Stomach (tissue), 9 donors: Measurements from ENCODE around the gene SLC2A4. TPM values are rescaled to one million over a fixed set of nuclear protein-coding genes. Genes with fewer than 3 reads are reported as not detected.

Experiments
- DNase-seq, 2 donors: peaks; one replicate each; pipeline versions ENCODE4 v3.0.0 to v3.0.0-alpha.2; 2013 to 2019
- H3K27ac ChIP-seq, 5 donors: fragments of 200-600 bp in 4 of 5; sonication (generic) in 4 of 5; one replicate each; pipeline ENCODE4 v1.5.1; 2013 to 2019; ENCODE audit warnings: mild to moderate bottlenecking in 1 of 5, moderate library complexity in 1 of 5
- H3K27me3 ChIP-seq, 3 donors: fragments of 200-600 bp; sonication (generic); one replicate each; pipeline ENCODE4 v1.5.1; 2017 to 2019; ENCODE audit warnings: mixed run types in 1 of 3
- H3K36me3 ChIP-seq, 4 donors: fragments of 200-600 bp; sonication (generic); 1 replicate in 3 of 4; 2 replicates in 1 of 4; pipeline ENCODE4 v1.5.1; 2016 to 2019
- H3K4me1 ChIP-seq, 4 donors: fragments of 200-600 bp; sonication (generic); one replicate each; pipeline ENCODE4 v1.5.1; 2016 to 2019
- H3K4me3 ChIP-seq, 4 donors: fragments of 200-600 bp; sonication (generic) in 3 of 4; one replicate each; pipeline ENCODE4 v1.5.1; 2016 to 2019; ENCODE audit warnings: mild to moderate bottlenecking in 1 of 4
- H3K9me3 ChIP-seq, 4 donors: fragments of 200-600 bp; sonication (generic); one replicate each; pipeline ENCODE4 v1.5.1; 2016 to 2019
- EP300 ChIP-seq: sonication (generic); formaldehyde crosslinking; IDR thresholded peaks from one replicate; pipeline ENCODE4 v1.6.1; 2017; ENCODE audit warnings: antibody characterized with exemption
- POLR2A ChIP-seq, 4 donors: fragments of 450-650 bp; IDR thresholded peaks; one replicate each; pipeline ENCODE4 v1.6.1; 2016; ENCODE audit warnings: antibody characterized with exemption in 4 of 4, control low read depth in 2 of 4, mild to moderate bottlenecking in 1 of 4, moderate library complexity in 1 of 4
- POLR2AphosphoS5 ChIP-seq, 3 donors: sonication (generic); formaldehyde crosslinking; IDR thresholded peaks; one replicate each; pipeline ENCODE4 v1.6.1; 2016; ENCODE audit warnings: antibody characterized with exemption in 3 of 3
- WGBS, 5 donors: extraction: QIAGEN DNeasy Blood & Tissue Kit in 3 of 5; methylation state at CpG; one replicate each; pipeline versions ENCODE4 v1.1.5 to v1.1.7; 2013 to 2018; 5-methylcytosine and 5-hydroxymethylcytosine counted together
- intact Hi-C: fragments of 100-400 bp; cut with DNase I; formaldehyde crosslinking; loops from one replicate; pipeline ENCODE4 v1.15.1; 2023; ENCODE audit warnings: low total_unique reads
- polyA plus RNA-seq, 3 donors: library from polyadenylated mRNA; stranded (reverse); fragments of 200-250 nt; gene quantifications; one replicate each; pipeline ENCODE4 v1.2.3, GENCODE V29; 2013
- total RNA-seq, 5 donors: library from RNA; depleted of rRNA; stranded (reverse); fragments of >200 nt; gene quantifications; one replicate each; pipeline versions ENCODE4 v1.1.0 to v1.2.3, GENCODE V29; 2014 to 2016
- TF ChIP-seq, protein P1 (sequence below), 7 experiments: fragments of 450-650 bp in 4 of 7; fragments of 200-600 bp in 3 of 7; sonication (generic) in 3 of 7; IDR thresholded peaks; one replicate each; pipeline ENCODE4 v1.5.1; 2016 to 2019; ENCODE audit warnings: antibody characterized with exemption in 7 of 7, control low read depth in 2 of 7, mild to moderate bottlenecking in 1 of 7
- donor health status: healthy with polysubstance abuse.
- donor health status: Bipolar disorder and iron deficiency.
- donor health status: healthy.

Gene SLC2A4
- total and polyA plus RNA-seq, 8 donors, result 0.92 to 26.6 (median 5.6) TPM

GRCh38 chr17:7249830-7250229, 31.7 kb upstream of the SLC2A4 start:
- TF ChIP-seq, protein P1, sequence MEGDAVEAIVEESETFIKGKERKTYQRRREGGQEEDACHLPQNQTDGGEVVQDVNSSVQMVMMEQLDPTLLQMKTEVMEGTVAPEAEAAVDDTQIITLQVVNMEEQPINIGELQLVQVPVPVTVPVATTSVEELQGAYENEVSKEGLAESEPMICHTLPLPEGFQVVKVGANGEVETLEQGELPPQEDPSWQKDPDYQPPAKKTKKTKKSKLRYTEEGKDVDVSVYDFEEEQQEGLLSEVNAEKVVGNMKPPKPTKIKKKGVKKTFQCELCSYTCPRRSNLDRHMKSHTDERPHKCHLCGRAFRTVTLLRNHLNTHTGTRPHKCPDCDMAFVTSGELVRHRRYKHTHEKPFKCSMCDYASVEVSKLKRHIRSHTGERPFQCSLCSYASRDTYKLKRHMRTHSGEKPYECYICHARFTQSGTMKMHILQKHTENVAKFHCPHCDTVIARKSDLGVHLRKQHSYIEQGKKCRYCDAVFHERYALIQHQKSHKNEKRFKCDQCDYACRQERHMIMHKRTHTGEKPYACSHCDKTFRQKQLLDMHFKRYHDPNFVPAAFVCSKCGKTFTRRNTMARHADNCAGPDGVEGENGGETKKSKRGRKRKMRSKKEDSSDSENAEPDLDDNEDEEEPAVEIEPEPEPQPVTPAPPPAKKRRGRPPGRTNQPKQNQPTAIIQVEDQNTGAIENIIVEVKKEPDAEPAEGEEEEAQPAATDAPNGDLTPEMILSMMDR (IDR thresholded peaks at IDR 0.05), result no peak
- TF ChIP-seq EP300 (no peak), POLR2A (IDR thresholded peaks at IDR 0.05) (no peak), POLR2AphosphoS5 (IDR thresholded peaks at IDR 0.05) (no peak)
- intact Hi-C loops, result no loop called here

GRCh38 chr17:7250695-7251627, 30.6 kb upstream of the SLC2A4 start:
- peak in 1 of 2 donors; percentile 66 for DNase-seq
- Histone ChIP-seq H3K36me3 (peaks cover 21 to 40% (median 35%) of the 10 kb centered on the region in 4 donors), H3K4me3 (peak overlapping the region; percentile 65 to 98 (median 95)), H3K27ac (peak overlapping the region; percentile 96 to 100 (median 99)), H3K4me1 (peaks cover 32 to 52% (median 41%) of the 10 kb centered on the region in 4 donors), H3K9me3 (no peaks in the 10 kb centered on the region), H3K27me3 (no peaks in the 10 kb centered on the region)
- TF ChIP-seq POLR2A (IDR thresholded peaks at IDR 0.05) (no peak), EP300 (no peak), POLR2AphosphoS5 (IDR thresholded peaks at IDR 0.05) (no peak)
- TF ChIP-seq, protein P1 (IDR thresholded peaks at IDR 0.05), result no peak
- 0 to 1% (median 0%) methylated on average over 28 to 54 of the region's 55 CpGs for whole genome bisulfite sequencing, 5 donors
- intact Hi-C loops, result no loop called here

More at GRCh38 chr17:7249830-7250229, 31.7 kb upstream of the SLC2A4 start:
- DNase-seq, result peak in 1 of 2 donors; percentile 17
- Histone ChIP-seq H3K4me3 (peak overlapping the region; percentile 65 to 98 (median 95)), H3K4me1 (peaks cover 32 to 52% (median 41%) of the 10 kb centered on the region in 4 donors), H3K27me3 (no peaks in the 10 kb centered on the region), H3K27ac (peak overlapping the region in 4 of 5 donors; percentile 99 to 100 (median 99)), H3K9me3 (no peaks in the 10 kb centered on the region), H3K36me3 (peaks cover 22 to 40% (median 35%) of the 10 kb centered on the region in 4 donors)
- 84 to 92% (median 87%) methylated on average over 7 of the region's 7 CpGs for WGBS, 5 donors

DNA sequence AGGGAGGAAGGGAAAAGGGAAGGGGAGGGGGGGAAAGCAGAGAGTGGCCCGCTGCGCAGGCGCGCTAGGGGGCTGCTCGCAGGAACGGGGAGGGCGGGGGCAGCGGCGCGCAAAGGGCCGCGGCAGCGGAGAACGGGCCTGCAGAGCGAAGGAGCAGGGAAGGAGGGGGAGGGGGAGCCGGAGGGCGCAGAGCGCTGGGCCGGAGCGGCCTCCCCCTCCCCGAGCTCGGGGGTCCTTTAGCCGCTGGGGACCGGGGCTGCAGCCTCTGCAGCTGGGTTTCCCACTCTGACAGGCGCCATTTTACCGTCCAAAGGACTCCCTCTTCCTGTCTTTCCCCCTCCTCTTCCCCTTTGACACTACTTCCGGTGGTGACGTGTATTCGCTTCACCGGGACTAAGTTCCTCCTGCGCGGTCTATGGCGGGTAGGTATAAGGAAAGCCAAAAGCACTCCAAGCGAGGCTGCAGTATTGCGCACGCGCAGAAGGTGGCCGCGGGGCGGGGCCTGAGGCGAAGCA, 29.8 kb upstream of the SLC2A4 start, which contains the start of gene CTDNEP1:
Gene CTDNEP1 (minus strand): TSS at position 74 of the 515 bp plus-strand sequence. CDS start 438 bp downstream, outside the sequence.
- H3K27me3 ChIP-seq, result no peaks in the 10 kb centered on the region
- 0 to 1% (median 1%) methylated on average over 24 to 41 of the region's 41 CpGs for WGBS, 5 donors
- H3K9me3 ChIP-seq, result no peaks in the 10 kb centered on the region
- H3K27ac ChIP-seq, result peak within 1 kb of the TSS; percentile 96 to 100 (median 99)
- peaks cover 17 to 40% (median 35%) of the 10 kb centered on the region in 4 donors for H3K36me3 ChIP-seq
- intact Hi-C loops, result no loop called here
- H3K4me3 ChIP-seq, result peak within 1 kb of the TSS; percentile 65 to 98 (median 95)
- peaks cover 32 to 52% (median 41%) of the 10 kb centered on the region in 4 donors for H3K4me1 ChIP-seq
- peak; percentile 98 to 100 for DNase-seq
- TF ChIP-seq POLR2AphosphoS5 (IDR thresholded peaks at IDR 0.05) (peak; percentile 61 to 86 (median 85)), EP300 (no peak), POLR2A (IDR thresholded peaks at IDR 0.05) (no peak)
- TF ChIP-seq, protein P1 (IDR thresholded peaks at IDR 0.05), result no peak
